HUES64 (cell line): ENCODE data around the gene ATF5.
"Not testable (repeated sequence)": the region's sequence is repeated elsewhere in the genome, so short reads cannot be mapped to it uniquely, and the experiment has no call there.

Experiments
- H3K27ac ChIP-seq: 2 replicates; pipeline ENCODE4 v1.7.0; 2013; ENCODE audit warnings: low read depth, low read length, inconsistent platforms
- H3K27me3 ChIP-seq: 2 replicates; pipeline ENCODE4 v1.6.1; 2013; ENCODE audit warnings: mild to moderate bottlenecking, low read length; ENCODE audit not compliant: insufficient read depth
- H3K36me3 ChIP-seq: 2 replicates; pipeline ENCODE4 v1.6.1; 2013; ENCODE audit warnings: mild to moderate bottlenecking, low read length; ENCODE audit not compliant: insufficient read depth
- H3K4me1 ChIP-seq: 2 replicates; pipeline ENCODE4 v1.6.1; 2013; ENCODE audit warnings: mild to moderate bottlenecking, low read length, moderate library complexity; ENCODE audit not compliant: insufficient read depth
- H3K4me3 ChIP-seq: 2 replicates; pipeline ENCODE4 v1.5.1; 2013; ENCODE audit warnings: mild to moderate bottlenecking, low read length, moderate library complexity
- H3K9ac ChIP-seq: 2 replicates; pipeline ENCODE4 v1.6.1; 2013; ENCODE audit warnings: mild to moderate bottlenecking, low read depth, low read length
- H3K9me3 ChIP-seq: 2 replicates; pipeline ENCODE4 v1.6.1; 2013; ENCODE audit warnings: low read depth, low read length; ENCODE audit not compliant: insufficient read depth
- WGBS: fragments of 150-250, 120-280 bp; methylation state at CpG from one replicate; pipeline ENCODE4 v1.1.7; 2013; ENCODE audit warnings: missing lambda C conversion rate; 5-methylcytosine and 5-hydroxymethylcytosine counted together

The ATF5 gene

DNA sequence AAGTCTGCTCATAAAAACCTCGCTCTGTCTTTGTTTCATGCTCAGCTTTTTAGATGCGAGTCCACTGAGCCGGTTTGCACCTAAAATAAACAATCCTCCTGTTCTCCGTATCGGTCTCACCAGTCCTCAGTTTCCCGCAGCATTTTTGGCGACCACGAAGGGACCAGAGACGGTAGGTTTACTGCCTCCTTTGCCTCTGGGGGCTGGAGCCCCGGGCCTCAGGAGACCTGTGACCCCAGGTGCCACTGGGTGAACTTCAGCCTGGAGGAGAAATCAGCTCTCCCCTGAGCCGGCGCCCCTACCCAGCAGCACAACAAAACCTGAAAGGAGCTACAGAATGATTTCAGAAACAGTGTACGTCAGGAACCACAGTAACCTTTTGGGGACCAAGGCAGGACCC is 23.9 kb downstream of the ATF5 start:
- 92% methylated on average over 13 of the region's 13 CpGs for WGBS
- no peak overlapping the region for H3K27ac ChIP-seq
- no peaks in the 10 kb centered on the region for H3K27me3 ChIP-seq
- no peak overlapping the region for H3K4me3 ChIP-seq
- no peaks in the 10 kb centered on the region for H3K9me3 ChIP-seq
- no peak overlapping the region for H3K9ac ChIP-seq
- no peaks in the 10 kb centered on the region for H3K36me3 ChIP-seq
- peaks cover 19% of the 10 kb centered on the region for H3K4me1 ChIP-seq

DNA sequence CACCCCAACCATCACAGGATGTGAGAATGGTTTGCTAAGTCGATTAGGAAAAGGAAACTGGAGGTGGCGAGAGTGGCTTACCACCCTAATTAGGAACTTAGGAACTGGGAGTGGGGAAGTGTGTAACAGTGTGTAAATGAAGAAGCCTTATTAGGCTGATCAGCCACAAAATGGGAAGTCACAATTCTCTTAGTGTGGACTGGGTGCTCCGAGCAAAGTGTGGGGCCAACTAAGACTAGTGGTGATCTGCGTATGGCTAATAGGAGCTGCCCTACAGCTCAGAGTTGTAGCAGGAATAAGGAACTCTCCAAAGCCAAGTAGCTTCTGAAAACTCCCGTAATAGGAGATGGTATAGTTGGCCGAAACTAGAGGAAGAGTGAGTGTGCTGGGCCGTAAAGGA is 24.4 kb downstream of the ATF5 start:
- Histone ChIP-seq H3K9ac (no peak overlapping the region), H3K36me3 (no peaks in the 10 kb centered on the region), H3K4me1 (peaks cover 19% of the 10 kb centered on the region), H3K27ac (no peak overlapping the region), H3K4me3 (no peak overlapping the region), H3K27me3 (no peaks in the 10 kb centered on the region), H3K9me3 (no peaks in the 10 kb centered on the region)
- 80% methylated on average over 7 of the region's 7 CpGs for WGBS

DNA sequence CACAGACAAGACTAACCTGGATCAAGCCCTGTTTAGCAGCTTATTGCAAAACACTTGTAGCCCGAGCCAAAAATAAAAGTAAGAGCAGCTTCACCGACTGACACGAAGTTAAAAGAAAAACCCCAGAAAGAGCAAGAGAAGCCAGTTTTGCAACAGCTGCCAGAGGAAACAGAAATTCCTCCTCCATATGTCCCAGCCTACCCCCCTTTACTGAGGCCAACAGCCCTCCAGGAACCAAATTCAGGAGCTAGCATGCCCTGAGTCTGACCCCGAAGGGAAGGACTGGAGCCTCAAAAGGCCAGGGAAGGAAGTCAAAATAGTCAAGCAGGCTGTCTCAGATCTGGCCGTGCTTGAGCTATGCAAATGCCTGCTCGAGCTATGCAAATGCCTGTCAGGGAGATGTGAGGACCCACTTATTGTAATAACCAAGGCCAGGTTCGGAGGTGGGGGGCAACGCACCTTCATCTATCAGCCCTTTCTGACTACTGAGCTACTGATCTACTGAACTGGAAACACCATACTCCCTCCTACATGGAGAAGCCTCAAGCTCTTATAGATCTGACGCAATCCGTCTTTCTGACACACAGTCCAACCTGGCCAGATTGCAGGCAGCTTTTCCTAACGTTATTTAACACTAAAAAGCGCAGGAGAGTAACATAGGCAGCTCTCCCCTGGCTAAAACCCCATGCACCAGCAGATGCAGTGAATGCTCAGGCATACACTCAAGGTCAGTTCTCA is 25.3 kb downstream of the ATF5 start:
- no peaks in the 10 kb centered on the region for H3K36me3 ChIP-seq
- WGBS: 62% methylated on average over 12 of the region's 12 CpGs
- no peak overlapping the region for H3K27ac ChIP-seq

GRCh38 chr19:49954933-49955332 is 25.9 kb downstream of the ATF5 start:
- no peak overlapping the region for H3K4me3 ChIP-seq
- no peak overlapping the region for H3K27ac ChIP-seq

More for the DNA sequence above, 25.3 kb downstream of the ATF5 start:
- Histone ChIP-seq H3K9ac (no peak overlapping the region), H3K9me3 (no peaks in the 10 kb centered on the region), H3K4me1 (peaks cover 19% of the 10 kb centered on the region), H3K4me3 (no peak overlapping the region), H3K27me3 (no peaks in the 10 kb centered on the region)

DNA sequence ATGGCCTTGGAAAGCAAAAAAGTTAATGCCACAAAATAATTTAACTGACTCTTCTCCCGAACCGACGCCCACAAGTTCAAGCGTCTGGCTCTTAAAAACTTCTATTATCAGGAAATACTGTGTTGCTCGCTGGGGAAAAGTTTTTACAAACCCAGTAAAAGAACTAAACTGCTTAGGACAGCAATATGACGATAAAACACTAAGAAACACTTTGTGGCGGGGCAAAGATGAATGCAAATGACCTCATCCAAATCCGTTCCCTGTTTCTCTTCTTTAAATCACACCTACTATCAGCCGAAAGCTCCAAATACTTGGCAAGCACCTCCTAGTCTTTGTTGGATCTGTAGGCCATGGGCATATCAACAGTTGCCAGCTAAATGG is 27.1 kb downstream of the ATF5 start:
- peaks cover 19% of the 10 kb centered on the region for H3K4me1 ChIP-seq
- no peak overlapping the region for H3K9ac ChIP-seq
- no peaks in the 10 kb centered on the region for H3K9me3 ChIP-seq
- no peak overlapping the region for H3K4me3 ChIP-seq
- no peaks in the 10 kb centered on the region for H3K36me3 ChIP-seq
- no peak overlapping the region for H3K27ac ChIP-seq
- WGBS: 92% methylated on average over 9 of the region's 9 CpGs
- H3K27me3 ChIP-seq: no peaks in the 10 kb centered on the region

More at GRCh38 chr19:49954933-49955332, 25.9 kb downstream of the ATF5 start:
- Histone ChIP-seq H3K9me3 (no peaks in the 10 kb centered on the region), H3K9ac (no peak overlapping the region), H3K27me3 (no peaks in the 10 kb centered on the region), H3K4me1 (peaks cover 19% of the 10 kb centered on the region), H3K36me3 (no peaks in the 10 kb centered on the region)
- WGBS: 89% methylated on average over 11 of the region's 11 CpGs

DNA sequence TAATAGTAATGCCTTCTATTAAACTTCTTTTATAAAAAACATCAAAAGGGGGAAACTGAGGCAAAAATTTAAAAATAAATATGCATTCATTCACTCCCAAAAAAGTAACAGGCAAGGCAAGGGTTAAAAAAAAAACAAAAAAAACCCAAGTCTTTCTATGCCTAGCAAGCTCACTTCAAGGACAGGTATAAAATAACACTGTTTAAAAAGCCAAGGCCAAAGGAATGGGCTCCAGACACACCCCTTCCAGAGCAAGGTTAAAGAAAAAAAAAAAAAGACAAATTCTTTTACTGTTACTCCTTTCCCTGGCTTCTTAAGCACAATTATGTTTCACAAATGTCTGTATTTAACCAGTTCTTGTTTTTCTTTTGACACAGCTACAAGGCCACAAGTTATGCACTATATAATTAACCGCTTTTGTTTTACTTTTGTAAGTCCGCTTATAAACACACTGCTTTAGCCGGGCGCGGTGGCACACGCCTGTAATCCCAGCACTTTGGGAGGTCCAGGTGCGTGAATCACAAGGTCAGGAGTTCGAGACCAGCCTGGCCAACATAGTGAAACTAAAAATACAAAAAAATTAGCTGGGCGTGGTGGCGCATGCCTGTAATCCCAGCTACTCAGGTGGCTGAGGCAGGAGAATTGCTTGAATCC is 28.4 kb downstream of the ATF5 start:
- H3K9me3 ChIP-seq: no peaks in the 10 kb centered on the region
- WGBS: 89% methylated on average over 10 of the region's 10 CpGs
- H3K27me3 ChIP-seq: no peaks in the 10 kb centered on the region
- no peak overlapping the region for H3K9ac ChIP-seq
- H3K4me3 ChIP-seq: no peak overlapping the region
- H3K4me1 ChIP-seq: peaks cover 19% of the 10 kb centered on the region
- no peak overlapping the region for H3K27ac ChIP-seq
- H3K36me3 ChIP-seq: no peaks in the 10 kb centered on the region

DNA sequence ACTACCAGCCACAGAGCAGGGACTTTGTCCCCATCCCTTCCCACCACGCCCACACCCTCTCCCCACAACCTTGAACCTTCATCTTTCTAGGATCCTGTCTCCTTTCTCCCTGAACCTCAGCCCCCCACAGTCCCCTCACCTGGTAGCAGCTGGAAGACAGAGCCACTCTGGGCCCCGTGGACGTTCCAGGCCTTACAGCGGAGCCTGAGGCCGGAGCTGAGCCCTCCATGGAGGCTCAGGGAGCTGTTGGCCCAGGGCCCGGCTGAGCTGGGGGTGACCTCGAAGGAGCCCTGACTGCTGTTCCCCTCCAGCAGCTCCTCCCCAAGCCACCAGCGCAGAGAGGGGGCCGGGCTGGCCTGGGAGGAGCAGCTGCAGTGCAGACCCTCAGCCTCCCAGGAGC is 29.1 kb downstream of the ATF5 start:
- not testable (repeated sequence) for H3K36me3 ChIP-seq

GRCh38 chr19:49958596-49958995 is 29.6 kb downstream of the ATF5 start:
- peaks cover 19% of the 10 kb centered on the region for H3K4me1 ChIP-seq
- H3K27me3 ChIP-seq, H3K4me3 ChIP-seq, H3K9ac ChIP-seq, H3K36me3 ChIP-seq, H3K27ac ChIP-seq, H3K9me3 ChIP-seq: not testable (repeated sequence)
- WGBS: 83% methylated on average over 13 of the region's 13 CpGs

More for the DNA sequence above, 29.1 kb downstream of the ATF5 start:
- not testable (repeated sequence) for H3K27me3 ChIP-seq, H3K9ac ChIP-seq, H3K4me3 ChIP-seq, H3K9me3 ChIP-seq, H3K27ac ChIP-seq
- peaks cover 19% of the 10 kb centered on the region for H3K4me1 ChIP-seq
- 72% methylated on average over 9 of the region's 9 CpGs for WGBS

- H3K4me1 ChIP-seq, H3K9ac ChIP-seq, H3K27ac ChIP-seq, H3K4me3 ChIP-seq, H3K27me3 ChIP-seq, H3K36me3 ChIP-seq, H3K9me3 ChIP-seq: not testable (repeated sequence)
- no CpG with 5 or more reads among the region's 12 CpGs for WGBS
Observed at GRCh38 chr19:49959892-49960291, 30.9 kb downstream of the ATF5 start.

- 83% methylated on average over 5 of the region's 10 CpGs for WGBS
- H3K36me3 ChIP-seq, H3K4me3 ChIP-seq, H3K9ac ChIP-seq, H3K9me3 ChIP-seq, H3K27me3 ChIP-seq, H3K27ac ChIP-seq, H3K4me1 ChIP-seq: not testable (repeated sequence)
Observed at GRCh38 chr19:49960980-49961379, 32.0 kb downstream of the ATF5 start, which contains the start of gene SIGLEC11. TSS of gene SIGLEC11 (minus strand) at chr19:49961172. CDS start at chr19:49961081, 91 bp downstream.

- 97% methylated on average over 5 of the region's 5 CpGs for WGBS
- Histone ChIP-seq H3K27me3 (no peaks in the 10 kb centered on the region), H3K4me3 (no peak overlapping the region), H3K9me3 (no peaks in the 10 kb centered on the region), H3K9ac (no peak overlapping the region), H3K4me1 (no peaks in the 10 kb centered on the region), H3K36me3 (no peaks in the 10 kb centered on the region), H3K27ac (no peak overlapping the region)
Observed at GRCh38 chr19:49968279-49968922, 39.4 kb downstream of the ATF5 start.
